HepG2 (cell line): ENCODE measurements around the gene SYNGR4. TPM values are rescaled to one million over a fixed set of nuclear protein-coding genes. Genes with fewer than 3 reads are reported as not detected.
A peak's percentile ranks its signal among the peaks of the same experiment; 100 is the strongest.

Source experiments
- AGO1 ChIP-seq: fragments of 200-400 bp; formaldehyde crosslinking; IDR thresholded peaks from 2 replicates; pipeline ENCODE4 v1.6.1; 2017; ENCODE audit warnings: mild to moderate bottlenecking, low read depth, low read length, moderate library complexity; ENCODE audit not compliant: poor library complexity, severe bottlenecking
- ATF2 ChIP-seq: sonication (generic); formaldehyde crosslinking; IDR thresholded peaks from 2 replicates; pipeline ENCODE4 v1.4.0; 2020; ENCODE audit warnings: missing genetic modification reagents
- BRCA1 ChIP-seq: sonication (generic); formaldehyde crosslinking; IDR thresholded peaks from 2 replicates; pipeline ENCODE4 v1.4.0; 2020; ENCODE audit warnings: missing genetic modification reagents
- ELK4 ChIP-seq: sonication (generic); formaldehyde crosslinking; IDR thresholded peaks from 2 replicates; pipeline ENCODE4 v1.9.0; 2021; ENCODE audit warnings: missing genetic modification reagents, borderline replicate concordance
- KDM5B ChIP-seq: sonication (generic); formaldehyde crosslinking; IDR thresholded peaks from 2 replicates; pipeline ENCODE4 v1.4.0; 2020; ENCODE audit warnings: missing genetic modification reagents, mild to moderate bottlenecking, borderline replicate concordance
- NFKB2 ChIP-seq: sonication (generic); formaldehyde crosslinking; IDR thresholded peaks from 2 replicates; pipeline ENCODE4 v1.4.0; 2020; ENCODE audit warnings: missing genetic modification reagents, borderline replicate concordance
- NFRKB ChIP-seq: fragments of 450-650 bp; IDR thresholded peaks from 2 replicates; pipeline ENCODE4 v1.6.1; 2017
- POLR2AphosphoS5 ChIP-seq: IDR thresholded peaks from 2 replicates; pipeline ENCODE4 v1.6.1; 2012; ENCODE audit warnings: low read depth, low read length
- ZHX1 ChIP-seq: sonication (generic); formaldehyde crosslinking; IDR thresholded peaks from 2 replicates; pipeline ENCODE4 v1.8.1; 2022; ENCODE audit warnings: low read depth, mild to moderate bottlenecking, missing genetic modification reagents
- ZNF17 ChIP-seq: sonication (generic); formaldehyde crosslinking; IDR thresholded peaks from 2 replicates; pipeline ENCODE4 v1.5.0; 2020; ENCODE audit warnings: mild to moderate bottlenecking, missing genetic modification reagents
- ZNF274 ChIP-seq: sonication (generic); formaldehyde crosslinking; IDR thresholded peaks from 2 replicates; pipeline ENCODE4 v1.5.1; 2020; ENCODE audit warnings: mild to moderate bottlenecking, missing genetic modification reagents
- ZNF772 ChIP-seq: sonication (generic); formaldehyde crosslinking; IDR thresholded peaks from 2 replicates; pipeline ENCODE4 v1.5.0; 2020; ENCODE audit warnings: mild to moderate bottlenecking, missing genetic modification reagents
- ZNF782 ChIP-seq: sonication (generic); formaldehyde crosslinking; IDR thresholded peaks from 2 replicates; pipeline ENCODE4 v1.4.0; 2020; ENCODE audit warnings: missing genetic modification reagents, mild to moderate bottlenecking, borderline replicate concordance
- polyA plus RNA-seq, 8 experiments: library from polyadenylated mRNA; depleted of rRNA in 3 of 8; stranded (reverse) in 7 of 8; unstranded in 1 of 8; fragments of >200 nt; fragmentation: Illumina TruSeq in 4 of 8; extraction: Trizol in 4 of 8; gene quantifications; 2 replicates each; pipeline versions ENCODE4 v1.2.1 to v1.2.3, GENCODE V29; 2011 to 2016; ENCODE audit warnings: low read depth in 4 of 8, missing spikeins in 1 of 8, mixed read lengths in 1 of 8; ENCODE audit not compliant: insufficient read depth in 1 of 8
- total RNA-seq, 5 experiments: library from RNA; depleted of rRNA; stranded (reverse); fragments of >200 nt; fragmentation: Illumina TruSeq; extraction: Trizol; gene quantifications; 2 replicates each; pipeline ENCODE4 v1.2.3, GENCODE V29; 2016; ENCODE audit warnings: low read depth in 1 of 5
- TF ChIP-seq, protein P1 (sequence below): sonication (generic); formaldehyde crosslinking; IDR thresholded peaks from 2 replicates; pipeline ENCODE4 v1.4.0; 2020; ENCODE audit warnings: missing genetic modification reagents, borderline replicate concordance
- TF ChIP-seq, protein P2 (sequence below): sonication (generic); formaldehyde crosslinking; conservative IDR thresholded peaks from 2 replicates; pipeline ENCODE4 v1.8.0; 2022; ENCODE audit warnings: mild to moderate bottlenecking, moderate library complexity, missing genetic modification reagents
- TF ChIP-seq, protein P3 (sequence below): sonication (generic); formaldehyde crosslinking; IDR thresholded peaks from 2 replicates; pipeline ENCODE4 v1.4.0; 2020; ENCODE audit warnings: mild to moderate bottlenecking, missing genetic modification reagents

SYNGR4 gene
- total and polyA plus RNA-seq, 2 of the 13 experiments (the other 11 are each of a cell fraction or from before 2014, with no cell fraction given) = not detected

DNA sequence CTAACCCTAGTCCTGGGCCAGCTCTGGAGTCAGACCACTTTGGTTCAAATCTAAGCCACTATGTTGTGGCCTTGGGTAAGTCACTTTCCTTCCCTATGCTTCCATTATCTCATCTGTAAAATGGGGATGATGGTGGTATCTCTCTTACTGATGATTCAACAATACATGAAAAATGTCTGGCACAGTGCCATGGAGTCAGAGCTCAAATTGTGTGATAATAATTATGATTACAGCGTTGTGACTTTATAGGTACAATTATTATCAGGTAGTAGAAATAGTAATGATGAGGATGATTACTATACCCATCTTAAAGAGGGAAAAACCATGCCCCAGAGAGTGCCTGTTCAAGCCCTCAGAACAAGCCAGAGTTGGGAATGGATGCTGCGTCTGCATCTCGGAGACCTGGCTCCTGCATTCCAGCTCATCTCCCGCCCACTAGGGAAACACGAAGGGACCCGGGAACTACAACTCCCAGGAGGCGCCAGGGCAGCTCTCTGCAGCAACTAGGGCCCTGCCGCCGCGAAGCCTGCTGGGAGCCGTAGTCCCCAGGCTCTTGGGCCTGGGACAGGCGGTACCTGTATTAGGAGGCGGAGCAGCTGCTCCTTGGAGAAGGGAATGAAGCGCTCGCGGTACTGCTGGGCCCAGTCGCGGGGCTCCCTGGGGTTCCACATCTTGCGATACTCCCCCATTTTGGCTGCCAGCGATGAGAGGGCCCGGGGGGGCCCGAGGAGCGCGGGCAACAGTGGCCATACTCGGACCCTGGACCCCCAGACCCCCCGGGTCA, 1.3 kb upstream of the SYNGR4 start (continued):
- TF ChIP-seq, protein P1, sequence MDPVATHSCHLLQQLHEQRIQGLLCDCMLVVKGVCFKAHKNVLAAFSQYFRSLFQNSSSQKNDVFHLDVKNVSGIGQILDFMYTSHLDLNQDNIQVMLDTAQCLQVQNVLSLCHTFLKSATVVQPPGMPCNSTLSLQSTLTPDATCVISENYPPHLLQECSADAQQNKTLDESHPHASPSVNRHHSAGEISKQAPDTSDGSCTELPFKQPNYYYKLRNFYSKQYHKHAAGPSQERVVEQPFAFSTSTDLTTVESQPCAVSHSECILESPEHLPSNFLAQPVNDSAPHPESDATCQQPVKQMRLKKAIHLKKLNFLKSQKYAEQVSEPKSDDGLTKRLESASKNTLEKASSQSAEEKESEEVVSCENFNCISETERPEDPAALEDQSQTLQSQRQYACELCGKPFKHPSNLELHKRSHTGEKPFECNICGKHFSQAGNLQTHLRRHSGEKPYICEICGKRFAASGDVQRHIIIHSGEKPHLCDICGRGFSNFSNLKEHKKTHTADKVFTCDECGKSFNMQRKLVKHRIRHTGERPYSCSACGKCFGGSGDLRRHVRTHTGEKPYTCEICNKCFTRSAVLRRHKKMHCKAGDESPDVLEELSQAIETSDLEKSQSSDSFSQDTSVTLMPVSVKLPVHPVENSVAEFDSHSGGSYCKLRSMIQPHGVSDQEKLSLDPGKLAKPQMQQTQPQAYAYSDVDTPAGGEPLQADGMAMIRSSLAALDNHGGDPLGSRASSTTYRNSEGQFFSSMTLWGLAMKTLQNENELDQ = no peak
- no peak for TF ChIP-seq ELK4 (CRISPR knock-in tag)
- no peak for TF ChIP-seq ZHX1 (CRISPR knock-in tag)
- TF ChIP-seq ZNF274 (CRISPR knock-in tag) = 0 out of 2 replicates have a peak, but pooled peaks have one; percentile 7
- TF ChIP-seq, protein P2, sequence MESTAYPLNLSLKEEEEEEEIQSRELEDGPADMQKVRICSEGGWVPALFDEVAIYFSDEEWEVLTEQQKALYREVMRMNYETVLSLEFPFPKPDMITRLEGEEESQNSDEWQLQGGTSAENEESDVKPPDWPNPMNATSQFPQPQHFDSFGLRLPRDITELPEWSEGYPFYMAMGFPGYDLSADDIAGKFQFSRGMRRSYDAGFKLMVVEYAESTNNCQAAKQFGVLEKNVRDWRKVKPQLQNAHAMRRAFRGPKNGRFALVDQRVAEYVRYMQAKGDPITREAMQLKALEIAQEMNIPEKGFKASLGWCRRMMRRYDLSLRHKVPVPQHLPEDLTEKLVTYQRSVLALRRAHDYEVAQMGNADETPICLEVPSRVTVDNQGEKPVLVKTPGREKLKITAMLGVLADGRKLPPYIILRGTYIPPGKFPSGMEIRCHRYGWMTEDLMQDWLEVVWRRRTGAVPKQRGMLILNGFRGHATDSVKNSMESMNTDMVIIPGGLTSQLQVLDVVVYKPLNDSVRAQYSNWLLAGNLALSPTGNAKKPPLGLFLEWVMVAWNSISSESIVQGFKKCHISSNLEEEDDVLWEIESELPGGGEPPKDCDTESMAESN (CRISPR knock-in tag) = no peak; the same call in 1 of the 2 replicates
- no peak for TF ChIP-seq NFRKB
- no peak for TF ChIP-seq ZNF17 (CRISPR knock-in tag)
- TF ChIP-seq, protein P3, sequence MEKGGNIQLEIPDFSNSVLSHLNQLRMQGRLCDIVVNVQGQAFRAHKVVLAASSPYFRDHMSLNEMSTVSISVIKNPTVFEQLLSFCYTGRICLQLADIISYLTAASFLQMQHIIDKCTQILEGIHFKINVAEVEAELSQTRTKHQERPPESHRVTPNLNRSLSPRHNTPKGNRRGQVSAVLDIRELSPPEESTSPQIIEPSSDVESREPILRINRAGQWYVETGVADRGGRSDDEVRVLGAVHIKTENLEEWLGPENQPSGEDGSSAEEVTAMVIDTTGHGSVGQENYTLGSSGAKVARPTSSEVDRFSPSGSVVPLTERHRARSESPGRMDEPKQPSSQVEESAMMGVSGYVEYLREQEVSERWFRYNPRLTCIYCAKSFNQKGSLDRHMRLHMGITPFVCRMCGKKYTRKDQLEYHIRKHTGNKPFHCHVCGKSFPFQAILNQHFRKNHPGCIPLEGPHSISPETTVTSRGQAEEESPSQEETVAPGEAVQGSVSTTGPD = no peak
- peak; percentile 59 for TF ChIP-seq POLR2AphosphoS5
- TF ChIP-seq KDM5B (CRISPR knock-in tag) = 0 out of 2 replicates have a peak, but pooled peaks have one; percentile 14
- TF ChIP-seq ATF2 (CRISPR knock-in tag) = no peak; the same call in 1 of the 2 replicates
- no peak for TF ChIP-seq BRCA1 (CRISPR knock-in tag)
- no peak for TF ChIP-seq ZNF782 (CRISPR knock-in tag)
- no peak for TF ChIP-seq ZNF772
- no peak for TF ChIP-seq NFKB2 (CRISPR knock-in tag)
- no peak for TF ChIP-seq AGO1
